ENCODE measurements around the gene MARK1. TPM values are rescaled to one million over a fixed set of nuclear protein-coding genes. Genes with fewer than 3 reads are reported as not detected.

The MARK1 gene
- total RNA-seq, 1 experiment from 2014 or later: 13.9 TPM

- H3K27ac Mint-ChIP-seq: no peak overlapping the region
- no peaks in the 10 kb centered on the region for H3K36me3 Mint-ChIP-seq
- TF ChIP-seq NFYB (CRISPR knock-in tag; conservative IDR thresholded peaks at IDR 0.05; ENCODE audit: low read depth): no peak
- TF ChIP-seq ZNF512 (CRISPR knock-in tag; IDR thresholded peaks at IDR 0.05; ENCODE audit: borderline replicate concordance): no peak
- no peak for TF ChIP-seq CDX4 (CRISPR knock-in tag; IDR thresholded peaks at IDR 0.05; ENCODE audit: borderline replicate concordance)
- TF ChIP-seq PRRX2 (CRISPR knock-in tag; IDR thresholded peaks at IDR 0.05): no peak
- TF ChIP-seq JUN (CRISPR knock-in tag; IDR thresholded peaks at IDR 0.05): no peak
- TF ChIP-seq ZNF138 (CRISPR knock-in tag; conservative IDR thresholded peaks at IDR 0.05): no peak
- TF ChIP-seq ZBTB21 (CRISPR knock-in tag; IDR thresholded peaks at IDR 0.05; ENCODE audit: borderline replicate concordance): no peak
- TF ChIP-seq CTCF (IDR thresholded peaks at IDR 0.05): no peak
- TF ChIP-seq ZNF425 (CRISPR knock-in tag; conservative IDR thresholded peaks at IDR 0.05): no peak
- no peak for TF ChIP-seq TP53 (CRISPR knock-in tag; IDR thresholded peaks at IDR 0.05)
- DNase-seq (ENCODE audit: low spot score) (no peak), ATAC-seq (no peak)
- ChIA-PET POLR2A (no interaction called here), CTCF (no interaction called here)
- H3K4me3 Mint-ChIP-seq: no peak overlapping the region
- H3K4me1 Mint-ChIP-seq: peaks cover 3% of the 10 kb centered on the region; the same call in 1 of the 2 replicates
- H3K9me3 Mint-ChIP-seq: no peaks in the 10 kb centered on the region
- H3K27me3 Mint-ChIP-seq (ENCODE audit: low read depth): no peaks in the 10 kb centered on the region; the same call in 1 of the 2 replicates
Observed at GRCh38 chr1:220497220-220497947, 30.6 kb upstream of the MARK1 start.

GRCh38 chr1:220498188-220498587, 29.7 kb upstream of the MARK1 start:
- CTCF ChIA-PET: no interaction called here
- H3K27me3 Mint-ChIP-seq (ENCODE audit: low read depth): no peaks in the 10 kb centered on the region; the same call in 1 of the 2 replicates
- DNase-seq (ENCODE audit: low spot score) (no peak), ATAC-seq (no peak)
- POLR2A ChIA-PET: no interaction called here
- H3K27ac Mint-ChIP-seq: no peak overlapping the region
- no peaks in the 10 kb centered on the region for H3K9me3 Mint-ChIP-seq
- H3K4me1 Mint-ChIP-seq: peaks cover 3% of the 10 kb centered on the region; the same call in 1 of the 2 replicates
- no peaks in the 10 kb centered on the region for H3K36me3 Mint-ChIP-seq
- H3K4me3 Mint-ChIP-seq: no peak overlapping the region
- TF ChIP-seq, protein P1, sequence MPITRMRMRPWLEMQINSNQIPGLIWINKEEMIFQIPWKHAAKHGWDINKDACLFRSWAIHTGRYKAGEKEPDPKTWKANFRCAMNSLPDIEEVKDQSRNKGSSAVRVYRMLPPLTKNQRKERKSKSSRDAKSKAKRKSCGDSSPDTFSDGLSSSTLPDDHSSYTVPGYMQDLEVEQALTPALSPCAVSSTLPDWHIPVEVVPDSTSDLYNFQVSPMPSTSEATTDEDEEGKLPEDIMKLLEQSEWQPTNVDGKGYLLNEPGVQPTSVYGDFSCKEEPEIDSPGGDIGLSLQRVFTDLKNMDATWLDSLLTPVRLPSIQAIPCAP (CRISPR knock-in tag; IDR thresholded peaks at IDR 0.05): no peak
- TF ChIP-seq FOXJ3 (CRISPR knock-in tag; IDR thresholded peaks at IDR 0.05; ENCODE audit: borderline replicate concordance) (no peak), MXD4 (CRISPR knock-in tag; IDR thresholded peaks at IDR 0.05; ENCODE audit: borderline replicate concordance) (no peak), HMGA2 (CRISPR knock-in tag; IDR thresholded peaks at IDR 0.05) (no peak), NR2C2 (CRISPR knock-in tag; IDR thresholded peaks at IDR 0.05) (no peak), HMGXB4 (CRISPR knock-in tag; IDR thresholded peaks at IDR 0.05) (no peak), TEAD4 (CRISPR knock-in tag; IDR thresholded peaks at IDR 0.05) (no peak), ELF4 (CRISPR knock-in tag; IDR thresholded peaks at IDR 0.05; ENCODE audit: low read depth) (no peak), OVOL2 (CRISPR knock-in tag; IDR thresholded peaks at IDR 0.05; ENCODE audit: borderline replicate concordance) (no peak), TCF7 (CRISPR knock-in tag; IDR thresholded peaks at IDR 0.05; ENCODE audit: low read depth) (no peak), CBFB (CRISPR knock-in tag; IDR thresholded peaks at IDR 0.05; ENCODE audit: low read depth) (no peak), FOXK1 (CRISPR knock-in tag; IDR thresholded peaks at IDR 0.05) (no peak)

Data from WTC11 (cell line).